CD14-positive monocyte (primary cell): ENCODE data around the gene PAK5. TPM values are rescaled to one million over a fixed set of nuclear protein-coding genes. Genes with fewer than 3 reads are reported as not detected.

ENCODE experiments used
- DNase-seq, 3 donors: peaks; one replicate each; pipeline ENCODE4 v3.0.0-alpha.2; 2011 to 2022
- H2AFZ ChIP-seq: 2 replicates; pipeline ENCODE4 v1.6.0; 2012; ENCODE audit warnings: mild to moderate bottlenecking, low read depth, low read length, inconsistent platforms; ENCODE audit not compliant: insufficient read depth, poor library complexity, severe bottlenecking
- H3K27ac ChIP-seq, 2 donors: 1 replicate in 1 of 2; 2 replicates in 1 of 2; pipeline ENCODE4 v1.5.1; 2012 to 2013; ENCODE audit warnings: low read length in 2 of 2, control low read depth in 1 of 2, inconsistent platforms in 1 of 2, low read depth in 1 of 2, mild to moderate bottlenecking in 1 of 2
- H3K27me3 ChIP-seq, 2 donors: one replicate each; pipeline versions ENCODE4 v1.6.0 to v1.6.1; 2011 to 2013; ENCODE audit warnings: low read length in 2 of 2; ENCODE audit not compliant: control insufficient read depth in 2 of 2, insufficient read depth in 2 of 2
- H3K36me3 ChIP-seq, 2 donors: replicated peaks in 1 of 2; 1 replicate in 1 of 2; 2 replicates in 1 of 2; pipeline versions ENCODE4 v1.5.1 to v1.6.1; 2012 to 2013; ENCODE audit warnings: low read length in 2 of 2, control low read depth in 1 of 2, inconsistent platforms in 1 of 2, mild to moderate bottlenecking in 1 of 2; ENCODE audit not compliant: insufficient read depth in 2 of 2, control insufficient read depth in 1 of 2
- H3K4me1 ChIP-seq, 2 donors: 1 replicate in 1 of 2; 2 replicates in 1 of 2; pipeline versions ENCODE4 v1.5.1 to v1.6.1; 2012 to 2013; ENCODE audit warnings: low read length in 2 of 2, control low read depth in 1 of 2, inconsistent platforms in 1 of 2, mild to moderate bottlenecking in 1 of 2, moderate library complexity in 1 of 2; ENCODE audit not compliant: insufficient read depth in 2 of 2, control insufficient read depth in 1 of 2
- H3K4me2 ChIP-seq: replicated peaks from 2 replicates; pipeline ENCODE3; 2012; ENCODE audit warnings: low read length, moderate library complexity, mild to moderate bottlenecking; ENCODE audit not compliant: poor library complexity, severe bottlenecking; ENCODE audit errors: extremely low read depth
- H3K4me3 ChIP-seq, 3 experiments: fragments of 200-600 bp in 1 of 3; sonication (generic) in 1 of 3; replicated peaks in 1 of 3; 1 replicate in 2 of 3; 2 replicates in 1 of 3; pipeline ENCODE4 v1.5.1; 2011 to 2013; ENCODE audit warnings: low read length in 3 of 3, mild to moderate bottlenecking in 3 of 3, control low read depth in 2 of 3, low read depth in 2 of 3, inconsistent platforms in 1 of 3, moderate library complexity in 1 of 3
- H3K79me2 ChIP-seq: 2 replicates; pipeline ENCODE4 v1.6.0; 2012; ENCODE audit warnings: mild to moderate bottlenecking, control low read depth, inconsistent platforms, low read length, moderate library complexity; ENCODE audit not compliant: insufficient read depth
- H3K9ac ChIP-seq: 2 replicates; pipeline ENCODE4 v1.6.0; 2017; ENCODE audit warnings: low read length, mild to moderate bottlenecking; ENCODE audit not compliant: insufficient read depth, poor library complexity, severe bottlenecking
- H3K9me3 ChIP-seq, 2 donors: replicated peaks in 1 of 2; 1 replicate in 1 of 2; 2 replicates in 1 of 2; pipeline versions ENCODE4 v1.5.1 to v1.6.1; 2012 to 2013; ENCODE audit warnings: low read length in 2 of 2, control low read depth in 1 of 2; ENCODE audit not compliant: control insufficient read depth in 1 of 2, insufficient read depth in 1 of 2
- H4K20me1 ChIP-seq: 2 replicates; pipeline ENCODE4 v1.6.0; 2012; ENCODE audit warnings: mild to moderate bottlenecking, low read length, control low read depth, moderate library complexity; ENCODE audit not compliant: insufficient read depth
- H3K27ac Mint-ChIP-seq, 7 donors: one replicate each; pipeline ENCODE4 v1.8.0; 2020; ENCODE audit warnings: mild to moderate bottlenecking in 7 of 7, mixed read lengths in 7 of 7, moderate library complexity in 6 of 7, inconsistent platforms in 2 of 7
- H3K27me3 Mint-ChIP-seq, 3 donors: one replicate each; pipeline ENCODE4 v1.8.0; 2021 to 2022; ENCODE audit warnings: low read depth in 3 of 3, mild to moderate bottlenecking in 3 of 3, mixed read lengths in 3 of 3, moderate library complexity in 3 of 3, inconsistent platforms in 1 of 3
- H3K36me3 Mint-ChIP-seq, 2 donors: one replicate each; pipeline ENCODE4 v1.8.0; 2020; ENCODE audit warnings: mixed read lengths in 2 of 2, inconsistent platforms in 1 of 2, mild to moderate bottlenecking in 1 of 2
- H3K4me1 Mint-ChIP-seq: one replicate; pipeline ENCODE4 v1.8.0; 2020; ENCODE audit warnings: mild to moderate bottlenecking, mixed read lengths
- H3K4me3 Mint-ChIP-seq, 2 donors: one replicate each; pipeline ENCODE4 v1.8.0; 2020; ENCODE audit warnings: mild to moderate bottlenecking in 2 of 2, mixed read lengths in 2 of 2, moderate library complexity in 1 of 2
- H3K9me3 Mint-ChIP-seq, 7 donors: one replicate each; pipeline ENCODE4 v1.8.0; 2020 to 2022; ENCODE audit warnings: mixed read lengths in 7 of 7, mild to moderate bottlenecking in 6 of 7, moderate library complexity in 6 of 7, inconsistent platforms in 2 of 7
- WGBS: methylation state at CpG from one replicate; pipeline ENCODE4 v1.1.5; 2013; ENCODE audit warnings: missing lambda C conversion rate; ENCODE audit not compliant: insufficient coverage; 5-methylcytosine and 5-hydroxymethylcytosine counted together
- intact Hi-C, 2 donors: fragments of 100-400 bp; cut with micrococcal nuclease; formaldehyde crosslinking; loops; one replicate each; pipeline versions ENCODE4 v1.15.0 to v1.15.1; 2023
- polyA plus RNA-seq, 3 donors: library from polyadenylated mRNA; depleted of rRNA in 1 of 3; unstranded in 2 of 3; stranded (reverse) in 1 of 3; fragments of 300-500 nt in 2 of 3; fragments of >200 nt in 1 of 3; fragmentation: Illumina TruSeq in 2 of 3; gene quantifications; 1 replicate in 2 of 3; 2 replicates in 1 of 3; pipeline ENCODE4 v1.2.3, GENCODE V29; 2012 to 2021
- TF ChIP-seq, protein P1 (sequence below): fragments of 200-600 bp; IDR thresholded peaks from one replicate; pipeline ENCODE4 v1.8.0; 2022; ENCODE audit warnings: antibody characterized with exemption, mild to moderate bottlenecking

Gene PAK5
- polyA plus RNA-seq, 3 donors = not detected

DNA sequence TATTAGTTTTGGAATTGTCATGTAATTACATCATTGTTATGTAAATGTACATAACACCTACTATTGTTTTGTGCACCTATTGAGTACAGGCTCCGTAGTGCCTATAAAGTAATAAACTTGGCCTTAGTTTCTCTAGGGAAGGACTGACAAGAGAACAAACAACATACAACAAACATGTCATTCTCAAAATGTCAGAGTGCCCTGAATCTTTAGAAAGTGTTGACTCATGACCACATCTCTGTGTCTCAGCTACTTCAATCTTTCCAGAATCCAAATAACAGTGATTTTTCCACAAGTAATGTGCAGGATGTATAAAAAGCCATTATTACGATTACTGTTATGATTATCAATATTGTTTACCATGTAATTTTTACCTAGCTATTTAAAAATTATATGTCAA, 307.3 kb downstream of the PAK5 start:
- Histone ChIP-seq H3K9me3 (no peaks in the 10 kb centered on the region), H3K9ac (no peak overlapping the region), H3K79me2 (no peaks in the 10 kb centered on the region), H2AFZ (no peak overlapping the region), H3K4me3 (no peak overlapping the region), H3K36me3 (peaks cover 3 to 10% of the 10 kb centered on the region in 2 donors), H3K27me3 (peaks cover 3 to 15% of the 10 kb centered on the region in 2 donors), H3K27ac (no peak overlapping the region), H4K20me1 (no peaks in the 10 kb centered on the region), H3K4me2 (no peak overlapping the region), H3K4me1 (no peaks in the 10 kb centered on the region)
- H3K9me3 Mint-ChIP-seq = peaks cover 0 to 4% (median 0%) of the 10 kb centered on the region in 7 donors
- no peak overlapping the region for H3K27ac Mint-ChIP-seq
- H3K27me3 Mint-ChIP-seq = peaks cover 6 to 21% (median 14%) of the 10 kb centered on the region in 3 donors
- H3K36me3 Mint-ChIP-seq = peaks cover 14 to 17% of the 10 kb centered on the region in 2 donors
- H3K4me1 Mint-ChIP-seq = no peaks in the 10 kb centered on the region
- no CpG with 5 or more reads among the region's 2 CpGs for WGBS
- H3K4me3 Mint-ChIP-seq = no peak overlapping the region
- no peak for DNase-seq
- TF ChIP-seq, protein P1, sequence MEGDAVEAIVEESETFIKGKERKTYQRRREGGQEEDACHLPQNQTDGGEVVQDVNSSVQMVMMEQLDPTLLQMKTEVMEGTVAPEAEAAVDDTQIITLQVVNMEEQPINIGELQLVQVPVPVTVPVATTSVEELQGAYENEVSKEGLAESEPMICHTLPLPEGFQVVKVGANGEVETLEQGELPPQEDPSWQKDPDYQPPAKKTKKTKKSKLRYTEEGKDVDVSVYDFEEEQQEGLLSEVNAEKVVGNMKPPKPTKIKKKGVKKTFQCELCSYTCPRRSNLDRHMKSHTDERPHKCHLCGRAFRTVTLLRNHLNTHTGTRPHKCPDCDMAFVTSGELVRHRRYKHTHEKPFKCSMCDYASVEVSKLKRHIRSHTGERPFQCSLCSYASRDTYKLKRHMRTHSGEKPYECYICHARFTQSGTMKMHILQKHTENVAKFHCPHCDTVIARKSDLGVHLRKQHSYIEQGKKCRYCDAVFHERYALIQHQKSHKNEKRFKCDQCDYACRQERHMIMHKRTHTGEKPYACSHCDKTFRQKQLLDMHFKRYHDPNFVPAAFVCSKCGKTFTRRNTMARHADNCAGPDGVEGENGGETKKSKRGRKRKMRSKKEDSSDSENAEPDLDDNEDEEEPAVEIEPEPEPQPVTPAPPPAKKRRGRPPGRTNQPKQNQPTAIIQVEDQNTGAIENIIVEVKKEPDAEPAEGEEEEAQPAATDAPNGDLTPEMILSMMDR = no peak
- intact Hi-C loops = no loop called here

DNA sequence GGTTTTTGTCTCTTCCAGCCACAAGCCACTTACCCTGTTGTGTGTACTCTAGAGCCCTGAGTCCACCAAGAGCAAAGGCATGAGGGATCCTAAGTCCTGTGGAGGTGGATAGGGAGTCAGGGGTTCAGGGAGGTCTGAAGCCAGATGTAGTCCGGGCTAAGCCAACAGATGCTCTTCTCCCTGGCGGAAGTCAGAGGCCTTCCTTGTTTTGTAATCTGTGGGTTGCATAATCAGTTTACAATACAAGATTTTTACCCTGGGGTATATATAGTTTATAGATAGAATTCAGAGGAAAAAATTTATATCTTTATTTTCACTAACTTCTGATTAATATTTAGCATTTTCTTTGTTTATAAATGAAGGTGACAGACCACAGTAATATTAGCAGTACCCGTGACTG, 315.2 kb downstream of the PAK5 start:
- no peak overlapping the region for H3K9ac ChIP-seq
- 0% methylated on average over 1 of the region's 3 CpGs for WGBS
- peak overlapping the region in 3 of 7 donors; percentile 54 to 66 (median 61) for H3K27ac Mint-ChIP-seq

More for the DNA sequence above, 315.2 kb downstream of the PAK5 start:
- Histone ChIP-seq H3K4me2 (no peak overlapping the region), H3K4me3 (no peak overlapping the region), H3K36me3 (peaks cover 0 to 4% of the 10 kb centered on the region in 2 donors), H3K27ac (no peak overlapping the region), H3K4me1 (peaks cover 8 to 9% of the 10 kb centered on the region in 2 donors), H2AFZ (no peak overlapping the region), H3K79me2 (no peaks in the 10 kb centered on the region), H4K20me1 (no peaks in the 10 kb centered on the region), H3K9me3 (no peaks in the 10 kb centered on the region), H3K27me3 (peaks cover 3% of the 10 kb centered on the region in 2 donors)
- intact Hi-C loops = loop anchor here in 1 of 2 donors (10.0 kb wide), 2 partner anchors 49 to 81 kb away; no protein-coding TSS in a partner anchor
- peaks cover 6% of the 10 kb centered on the region for H3K4me1 Mint-ChIP-seq
- H3K27me3 Mint-ChIP-seq = peaks cover 5 to 9% (median 8%) of the 10 kb centered on the region in 3 donors
- peaks cover 0 to 1% (median 0%) of the 10 kb centered on the region in 7 donors for H3K9me3 Mint-ChIP-seq
- no peak overlapping the region for H3K4me3 Mint-ChIP-seq
- TF ChIP-seq, protein P1 = no peak
- DNase-seq = peak in 2 of 3 donors; percentile 40 to 59
- peaks cover 12 to 15% of the 10 kb centered on the region in 2 donors for H3K36me3 Mint-ChIP-seq
